ENCODE data around the gene MAP3K10. TPM values are rescaled to one million over a fixed set of nuclear protein-coding genes. Genes with fewer than 3 reads are reported as not detected.

The MAP3K10 gene
- total RNA-seq: 10 to 100 TPM; 23.8 to 35.0 TPM
- polyA plus RNA-seq (ENCODE audit: insufficient read depth, low read depth, low replicate concordance): 23.1 TPM
- long read RNA-seq, donor 1, partial matches to known transcripts: 0 of 1 reads
- long read RNA-seq, donor 1, other reads (novel, unspliced or antisense): 0 of 1 reads
- long read RNA-seq, donor 2, partial matches to known transcripts: 0 of 2 reads
- long read RNA-seq, donor 2, other reads (novel, unspliced or antisense): 0 of 2 reads

DNA sequence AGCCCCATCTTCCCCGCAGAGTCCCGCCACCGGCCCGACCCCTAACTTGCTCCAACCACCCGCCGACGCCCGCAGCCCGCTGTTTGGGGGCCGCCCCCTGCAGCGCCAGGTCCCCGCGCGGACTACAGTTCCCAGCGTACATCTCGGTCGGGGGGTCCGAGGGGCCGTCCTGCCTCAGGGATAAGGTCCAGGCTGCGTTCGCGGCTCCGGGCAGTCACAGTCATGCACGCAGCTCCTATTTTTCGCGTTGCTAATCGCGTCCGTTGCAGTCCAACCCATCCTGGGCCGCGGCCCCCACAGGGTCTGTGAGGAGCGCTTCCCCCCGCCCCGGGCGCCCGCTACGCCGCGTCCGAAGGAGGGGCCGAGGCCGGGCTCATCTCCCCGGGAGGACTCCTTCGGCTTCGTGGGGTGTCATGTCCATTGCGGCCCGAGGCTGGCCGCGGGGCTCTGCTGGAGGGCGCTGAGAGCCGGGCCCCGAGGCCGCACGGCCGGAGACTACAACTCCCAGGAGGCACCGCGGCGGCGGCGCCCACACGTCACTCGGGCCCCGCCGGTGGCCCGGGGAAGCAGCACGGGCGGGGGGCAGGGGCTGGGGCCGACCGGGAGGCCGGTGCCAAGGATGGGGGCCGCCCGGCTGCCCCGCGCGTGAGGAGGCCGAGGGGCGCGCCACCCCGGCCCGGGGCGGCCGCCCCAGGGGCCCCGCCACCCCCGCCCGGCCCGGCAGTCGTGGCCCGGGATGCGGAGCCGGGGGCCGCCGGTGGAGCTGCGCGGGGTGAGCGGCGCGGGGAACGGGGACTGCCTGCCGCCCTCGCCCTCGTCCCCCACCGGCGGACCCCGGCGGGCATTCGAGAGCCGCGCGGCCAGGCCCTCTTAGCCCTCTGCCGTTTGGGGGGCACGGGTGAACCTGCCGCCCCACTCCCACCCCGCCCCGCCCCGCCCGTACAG is at the start of gene MAP3K10:
Gene MAP3K10, plus strand, starts transcription at position 536 of the 945 bp plus-strand sequence. CDS start 606 bp downstream, outside the sequence.
- H3K9me3 ChIP-seq: no peaks in the 10 kb centered on the region
- TF ChIP-seq POLR2A (IDR thresholded peaks at IDR 0.05): no peak
- TF ChIP-seq, protein P1, sequence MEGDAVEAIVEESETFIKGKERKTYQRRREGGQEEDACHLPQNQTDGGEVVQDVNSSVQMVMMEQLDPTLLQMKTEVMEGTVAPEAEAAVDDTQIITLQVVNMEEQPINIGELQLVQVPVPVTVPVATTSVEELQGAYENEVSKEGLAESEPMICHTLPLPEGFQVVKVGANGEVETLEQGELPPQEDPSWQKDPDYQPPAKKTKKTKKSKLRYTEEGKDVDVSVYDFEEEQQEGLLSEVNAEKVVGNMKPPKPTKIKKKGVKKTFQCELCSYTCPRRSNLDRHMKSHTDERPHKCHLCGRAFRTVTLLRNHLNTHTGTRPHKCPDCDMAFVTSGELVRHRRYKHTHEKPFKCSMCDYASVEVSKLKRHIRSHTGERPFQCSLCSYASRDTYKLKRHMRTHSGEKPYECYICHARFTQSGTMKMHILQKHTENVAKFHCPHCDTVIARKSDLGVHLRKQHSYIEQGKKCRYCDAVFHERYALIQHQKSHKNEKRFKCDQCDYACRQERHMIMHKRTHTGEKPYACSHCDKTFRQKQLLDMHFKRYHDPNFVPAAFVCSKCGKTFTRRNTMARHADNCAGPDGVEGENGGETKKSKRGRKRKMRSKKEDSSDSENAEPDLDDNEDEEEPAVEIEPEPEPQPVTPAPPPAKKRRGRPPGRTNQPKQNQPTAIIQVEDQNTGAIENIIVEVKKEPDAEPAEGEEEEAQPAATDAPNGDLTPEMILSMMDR (IDR thresholded peaks at IDR 0.05): peak in 1 of 3 experiments; percentile 6
- H3K27me3 ChIP-seq: no peaks in the 10 kb centered on the region
- no peaks in the 10 kb centered on the region for H3K36me3 ChIP-seq (ENCODE audit: low read depth, missing control alignments)
- peaks cover 8% of the 10 kb centered on the region for H3K4me1 ChIP-seq
- H3K27ac ChIP-seq: peak within 1 kb of the TSS; percentile 92 to 95
- H3K4me3 ChIP-seq: peak within 1 kb of the TSS; percentile 99 to 100
- intact Hi-C loops (cut with DNase I; ENCODE audit: low total_unique reads): no loop called here
- peak; percentile 79 for DNase-seq
- 1 to 8% methylated on average over 4 to 107 of the region's 116 CpGs for WGBS, 2 donors

DNA sequence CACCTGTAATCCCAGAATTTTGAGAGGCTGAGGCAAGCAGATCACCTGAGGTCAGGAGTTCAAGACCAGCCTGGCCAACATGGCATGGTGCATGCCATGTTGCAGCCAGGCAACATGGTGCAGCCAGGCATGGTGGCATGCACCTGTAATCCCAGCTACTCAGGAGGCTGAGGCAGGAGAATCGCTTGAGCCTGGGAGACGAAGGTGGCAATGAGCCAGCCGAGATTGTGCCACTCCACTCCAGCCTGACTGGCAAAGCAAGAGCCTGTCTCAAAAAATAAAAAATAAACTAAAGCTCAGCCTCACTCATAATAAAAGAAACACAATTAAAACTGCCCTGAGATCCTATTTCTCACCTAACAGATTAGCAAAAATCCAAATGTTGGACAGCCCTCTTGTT is 49.7 kb upstream of the MAP3K10 start:
- WGBS, 2 donors: 68 to 80% methylated on average over 3 of the region's 3 CpGs
- DNase-seq: no peak
- no peaks in the 10 kb centered on the region for H3K27me3 ChIP-seq
- no peak overlapping the region for H3K27ac ChIP-seq
- H3K4me1 ChIP-seq: no peaks in the 10 kb centered on the region
- H3K36me3 ChIP-seq (ENCODE audit: low read depth, missing control alignments): no peaks in the 10 kb centered on the region
- no peak overlapping the region for H3K4me3 ChIP-seq
- H3K9me3 ChIP-seq: no peaks in the 10 kb centered on the region
- intact Hi-C loops (cut with DNase I; ENCODE audit: low total_unique reads): no loop called here
- no peak for TF ChIP-seq POLR2A (IDR thresholded peaks at IDR 0.05)
- TF ChIP-seq, protein P1 (IDR thresholded peaks at IDR 0.05): no peak

DNA sequence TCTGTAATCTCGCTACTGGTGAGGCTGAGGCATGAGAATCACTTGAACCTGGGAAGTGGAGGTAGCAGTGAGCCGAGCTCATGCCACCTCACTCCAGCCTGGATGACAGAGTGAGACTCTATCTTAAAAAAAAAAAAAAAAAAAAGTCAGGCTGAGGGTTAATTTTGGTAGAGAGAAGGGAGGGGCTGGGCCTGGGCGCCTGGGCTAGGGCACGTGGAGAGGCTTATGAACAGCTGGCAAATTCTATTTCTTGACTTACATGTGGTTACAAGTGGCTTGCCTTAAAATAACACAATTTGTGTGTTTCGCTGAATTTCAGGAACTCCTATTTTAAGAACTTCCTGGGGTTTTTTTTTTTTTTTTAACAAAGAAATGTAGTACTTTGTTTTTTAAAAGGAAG is 47.6 kb upstream of the MAP3K10 start:
- TF ChIP-seq POLR2A (IDR thresholded peaks at IDR 0.05): no peak
- TF ChIP-seq, protein P1 (IDR thresholded peaks at IDR 0.05): no peak
- no peaks in the 10 kb centered on the region for H3K27me3 ChIP-seq
- no peak overlapping the region for H3K27ac ChIP-seq
- WGBS, 2 donors: 61 to 65% methylated on average over 5 of the region's 5 CpGs
- H3K9me3 ChIP-seq: no peaks in the 10 kb centered on the region
- intact Hi-C loops (cut with DNase I; ENCODE audit: low total_unique reads): no loop called here
- DNase-seq: no peak
- H3K4me3 ChIP-seq: no peak overlapping the region
- no peaks in the 10 kb centered on the region for H3K36me3 ChIP-seq (ENCODE audit: low read depth, missing control alignments)
- no peaks in the 10 kb centered on the region for H3K4me1 ChIP-seq

DNA sequence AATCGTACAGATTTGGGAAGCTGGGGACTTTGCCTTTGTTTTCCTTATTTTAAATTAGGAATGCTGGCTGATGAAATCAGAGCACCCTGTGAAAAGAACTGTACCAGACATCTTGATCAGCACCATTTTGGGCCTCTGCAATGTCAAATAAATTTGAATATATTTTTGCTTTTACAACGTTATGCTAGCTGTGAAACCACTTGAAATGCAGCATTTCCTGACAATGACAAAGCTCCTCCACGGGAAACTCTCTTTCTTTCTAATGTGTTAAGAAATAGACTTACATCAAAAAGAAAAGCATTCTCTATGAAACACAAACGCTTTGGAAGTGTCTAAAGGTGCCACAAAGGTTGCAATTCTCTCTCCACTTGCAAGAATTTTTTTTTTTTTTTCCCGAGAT is 47.1 kb upstream of the MAP3K10 start:
- H3K4me1 ChIP-seq: no peaks in the 10 kb centered on the region
- WGBS, 2 donors: 60 to 63% methylated on average over 5 of the region's 5 CpGs
- no peak for DNase-seq

More for the DNA sequence above, 47.1 kb upstream of the MAP3K10 start:
- no peak overlapping the region for H3K4me3 ChIP-seq
- no peaks in the 10 kb centered on the region for H3K27me3 ChIP-seq
- TF ChIP-seq, protein P1 (IDR thresholded peaks at IDR 0.05): no peak
- no peak for TF ChIP-seq POLR2A (IDR thresholded peaks at IDR 0.05)
- H3K9me3 ChIP-seq: no peaks in the 10 kb centered on the region
- intact Hi-C loops (cut with DNase I; ENCODE audit: low total_unique reads): no loop called here
- no peaks in the 10 kb centered on the region for H3K36me3 ChIP-seq (ENCODE audit: low read depth, missing control alignments)
- H3K27ac ChIP-seq: no peak overlapping the region

Measured in testis (tissue), 5 donors.